Measurements from ENCODE around the gene SERTAD4.
"Not testable (repeated sequence)": the region's sequence is repeated elsewhere in the genome, so short reads cannot be mapped to it uniquely, and the experiment has no call there.

DNA sequence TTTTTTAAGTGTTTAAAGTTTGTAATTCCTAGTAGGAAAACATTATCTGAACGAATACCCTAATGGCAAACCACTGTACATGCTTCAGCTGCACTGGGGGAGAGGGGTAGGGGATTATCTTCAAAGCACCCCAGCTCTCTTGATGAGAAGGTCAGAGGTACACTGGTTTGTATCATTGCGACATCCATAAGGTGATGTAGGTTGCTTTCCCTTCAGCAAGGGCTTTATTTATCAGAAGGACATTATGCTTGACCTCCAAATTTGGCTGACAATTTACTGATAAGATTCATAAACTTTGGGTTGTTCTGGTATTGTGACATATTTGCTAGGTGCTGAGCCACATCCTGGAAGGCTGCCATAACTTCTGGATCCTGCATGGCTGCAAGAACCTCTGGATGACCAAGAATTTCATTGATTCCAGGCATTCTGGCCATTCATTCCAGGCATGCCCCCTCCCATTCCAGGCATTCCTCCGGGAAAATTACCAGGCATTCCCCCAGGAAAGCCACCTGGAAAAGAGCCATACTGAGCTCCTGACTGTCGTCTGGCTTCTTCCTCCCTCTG, 32.9 kb downstream of the SERTAD4 start:
- TF ChIP-seq, protein P1, sequence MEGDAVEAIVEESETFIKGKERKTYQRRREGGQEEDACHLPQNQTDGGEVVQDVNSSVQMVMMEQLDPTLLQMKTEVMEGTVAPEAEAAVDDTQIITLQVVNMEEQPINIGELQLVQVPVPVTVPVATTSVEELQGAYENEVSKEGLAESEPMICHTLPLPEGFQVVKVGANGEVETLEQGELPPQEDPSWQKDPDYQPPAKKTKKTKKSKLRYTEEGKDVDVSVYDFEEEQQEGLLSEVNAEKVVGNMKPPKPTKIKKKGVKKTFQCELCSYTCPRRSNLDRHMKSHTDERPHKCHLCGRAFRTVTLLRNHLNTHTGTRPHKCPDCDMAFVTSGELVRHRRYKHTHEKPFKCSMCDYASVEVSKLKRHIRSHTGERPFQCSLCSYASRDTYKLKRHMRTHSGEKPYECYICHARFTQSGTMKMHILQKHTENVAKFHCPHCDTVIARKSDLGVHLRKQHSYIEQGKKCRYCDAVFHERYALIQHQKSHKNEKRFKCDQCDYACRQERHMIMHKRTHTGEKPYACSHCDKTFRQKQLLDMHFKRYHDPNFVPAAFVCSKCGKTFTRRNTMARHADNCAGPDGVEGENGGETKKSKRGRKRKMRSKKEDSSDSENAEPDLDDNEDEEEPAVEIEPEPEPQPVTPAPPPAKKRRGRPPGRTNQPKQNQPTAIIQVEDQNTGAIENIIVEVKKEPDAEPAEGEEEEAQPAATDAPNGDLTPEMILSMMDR (IDR thresholded peaks at IDR 0.05; ENCODE audit: poor library complexity, severe bottlenecking): not testable (repeated sequence)
- TF ChIP-seq EZH2 (IDR thresholded peaks at IDR 0.05; ENCODE audit: borderline replicate concordance, insufficient read depth, low read length, poor library complexity, severe bottlenecking); POLR2AphosphoS5 (IDR thresholded peaks at IDR 0.05); RAD21 (conservative IDR thresholded peaks at IDR 0.05); SMC3 (conservative IDR thresholded peaks at IDR 0.05; ENCODE audit: poor library complexity); EP300 (conservative IDR thresholded peaks at IDR 0.05; ENCODE audit: poor library complexity, severe bottlenecking); TAF1 (IDR thresholded peaks at IDR 0.05; ENCODE audit: low read depth); MXI1 (conservative IDR thresholded peaks at IDR 0.05; ENCODE audit: poor library complexity, severe bottlenecking): not testable (repeated sequence)
- TF ChIP-seq, protein P2, sequence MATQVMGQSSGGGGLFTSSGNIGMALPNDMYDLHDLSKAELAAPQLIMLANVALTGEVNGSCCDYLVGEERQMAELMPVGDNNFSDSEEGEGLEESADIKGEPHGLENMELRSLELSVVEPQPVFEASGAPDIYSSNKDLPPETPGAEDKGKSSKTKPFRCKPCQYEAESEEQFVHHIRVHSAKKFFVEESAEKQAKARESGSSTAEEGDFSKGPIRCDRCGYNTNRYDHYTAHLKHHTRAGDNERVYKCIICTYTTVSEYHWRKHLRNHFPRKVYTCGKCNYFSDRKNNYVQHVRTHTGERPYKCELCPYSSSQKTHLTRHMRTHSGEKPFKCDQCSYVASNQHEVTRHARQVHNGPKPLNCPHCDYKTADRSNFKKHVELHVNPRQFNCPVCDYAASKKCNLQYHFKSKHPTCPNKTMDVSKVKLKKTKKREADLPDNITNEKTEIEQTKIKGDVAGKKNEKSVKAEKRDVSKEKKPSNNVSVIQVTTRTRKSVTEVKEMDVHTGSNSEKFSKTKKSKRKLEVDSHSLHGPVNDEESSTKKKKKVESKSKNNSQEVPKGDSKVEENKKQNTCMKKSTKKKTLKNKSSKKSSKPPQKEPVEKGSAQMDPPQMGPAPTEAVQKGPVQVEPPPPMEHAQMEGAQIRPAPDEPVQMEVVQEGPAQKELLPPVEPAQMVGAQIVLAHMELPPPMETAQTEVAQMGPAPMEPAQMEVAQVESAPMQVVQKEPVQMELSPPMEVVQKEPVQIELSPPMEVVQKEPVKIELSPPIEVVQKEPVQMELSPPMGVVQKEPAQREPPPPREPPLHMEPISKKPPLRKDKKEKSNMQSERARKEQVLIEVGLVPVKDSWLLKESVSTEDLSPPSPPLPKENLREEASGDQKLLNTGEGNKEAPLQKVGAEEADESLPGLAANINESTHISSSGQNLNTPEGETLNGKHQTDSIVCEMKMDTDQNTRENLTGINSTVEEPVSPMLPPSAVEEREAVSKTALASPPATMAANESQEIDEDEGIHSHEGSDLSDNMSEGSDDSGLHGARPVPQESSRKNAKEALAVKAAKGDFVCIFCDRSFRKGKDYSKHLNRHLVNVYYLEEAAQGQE (IDR thresholded peaks at IDR 0.05; ENCODE audit: borderline replicate concordance): not testable (repeated sequence)

Measured in neural cell (in vitro differentiated cells).